PC-9 (cell line): ENCODE results near the gene RBCK1.

Source experiments
- CTCF ChIP-seq: fragments of 200-600 bp; sonication (generic); conservative IDR thresholded peaks from 2 replicates; pipeline ENCODE4 v1.6.1; 2017; ENCODE audit warnings: mixed run types, antibody characterized with exemption, mild to moderate bottlenecking, moderate library complexity
- EZH2 ChIP-seq: fragments of 200-600 bp; sonication (generic); IDR thresholded peaks from 2 replicates; pipeline ENCODE4 v1.8.0; 2017; ENCODE audit warnings: antibody characterized with exemption, low read depth

GRCh38 chr20:445514-446336, 37.6 kb downstream of the RBCK1 start:
- TF ChIP-seq CTCF: no peak
- no peak for TF ChIP-seq EZH2
